OCI-M1 (cell line): ENCODE data around the gene ENOPH1.

Experiments used
- DNase-seq: peaks from one replicate; lab custom pipeline; 2025; lab: John Stamatoyannopoulos, UW

The ENOPH1 gene

DNA sequence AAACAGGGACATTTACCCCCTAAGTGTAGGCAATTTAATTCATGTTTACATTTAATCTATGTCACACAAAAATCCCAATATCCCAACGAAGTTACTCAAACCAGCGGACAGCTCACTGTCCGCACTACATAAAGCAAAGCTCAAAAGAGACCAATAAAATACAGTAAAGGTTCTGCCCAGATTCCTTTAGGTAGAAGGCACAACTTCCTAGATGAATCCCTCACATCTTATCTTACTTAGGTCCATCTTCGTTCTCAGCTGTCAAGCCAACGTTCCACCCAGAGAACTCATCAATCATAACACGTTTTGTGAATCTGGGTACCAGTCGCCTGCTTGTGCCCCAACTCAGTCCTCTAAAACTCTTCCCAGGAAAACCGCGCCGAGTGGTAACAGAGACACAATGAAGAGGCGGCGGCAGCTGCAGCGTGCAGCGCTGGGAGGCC is 1.8 kb upstream of the ENOPH1 start:
- no peak for DNase-seq

DNA sequence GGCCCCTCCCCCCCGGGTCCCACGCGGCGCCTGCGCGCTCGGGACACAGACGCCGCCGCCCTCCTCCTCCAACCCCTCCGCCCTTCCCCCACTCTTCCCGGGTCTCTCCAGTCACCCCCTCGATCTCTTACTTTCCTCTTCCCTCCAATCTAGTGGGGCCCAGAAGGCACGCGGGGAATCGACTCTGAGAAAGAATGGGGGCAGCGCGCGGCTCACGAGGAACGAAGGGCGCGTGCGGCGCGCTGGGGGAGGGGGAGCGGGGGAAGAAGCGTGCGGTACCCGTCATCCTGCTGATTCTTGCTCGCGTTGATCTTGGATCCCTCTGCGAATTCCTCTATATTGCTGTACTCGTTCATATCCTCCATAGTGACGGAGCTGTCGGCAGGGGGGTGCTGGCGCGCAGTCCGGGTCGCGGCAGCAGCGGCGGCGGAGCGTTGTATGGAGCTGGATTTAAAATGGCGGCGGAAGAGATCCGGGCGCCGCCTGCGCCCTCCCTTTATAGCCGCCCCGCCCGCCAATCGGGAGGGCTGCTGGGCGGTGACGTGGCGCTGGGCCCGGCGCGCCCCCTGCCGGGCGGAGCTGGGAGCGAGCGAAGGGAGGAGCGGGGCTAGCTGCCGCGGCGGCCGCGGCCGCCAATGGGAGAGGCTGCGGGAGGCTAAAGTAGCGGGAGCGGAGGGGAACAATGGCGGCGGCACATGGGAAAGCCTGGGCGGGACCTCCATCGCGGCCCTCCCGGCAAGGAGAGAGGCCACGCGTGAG is 1.2 kb upstream of the ENOPH1 start:
- DNase-seq, result peak; percentile 96

DNA sequence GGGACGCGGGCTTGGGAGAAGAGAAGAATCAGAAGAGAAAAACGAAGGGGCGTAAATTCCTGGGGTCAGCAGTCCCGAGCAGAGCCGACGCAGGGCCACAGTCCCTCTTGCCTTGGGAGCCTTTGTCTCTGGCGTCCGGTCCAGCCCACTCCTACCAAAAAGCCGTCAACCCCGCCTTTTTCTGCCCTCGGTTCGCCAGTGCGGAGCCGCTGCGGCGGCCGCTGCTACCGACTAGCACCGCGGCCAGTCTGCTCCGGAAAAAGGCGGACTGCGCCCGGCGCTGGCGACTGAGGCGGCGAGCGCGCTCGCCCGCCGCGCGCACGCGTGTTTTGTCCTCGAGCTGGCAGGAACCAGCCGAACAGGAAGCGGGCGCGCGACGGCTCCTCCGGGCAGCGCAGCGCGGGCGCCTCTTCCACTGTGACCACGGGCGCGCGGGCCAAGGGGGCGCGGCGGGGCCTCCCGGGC is 630 bp upstream of the ENOPH1 start:
- peak; percentile 84 for DNase-seq

DNA sequence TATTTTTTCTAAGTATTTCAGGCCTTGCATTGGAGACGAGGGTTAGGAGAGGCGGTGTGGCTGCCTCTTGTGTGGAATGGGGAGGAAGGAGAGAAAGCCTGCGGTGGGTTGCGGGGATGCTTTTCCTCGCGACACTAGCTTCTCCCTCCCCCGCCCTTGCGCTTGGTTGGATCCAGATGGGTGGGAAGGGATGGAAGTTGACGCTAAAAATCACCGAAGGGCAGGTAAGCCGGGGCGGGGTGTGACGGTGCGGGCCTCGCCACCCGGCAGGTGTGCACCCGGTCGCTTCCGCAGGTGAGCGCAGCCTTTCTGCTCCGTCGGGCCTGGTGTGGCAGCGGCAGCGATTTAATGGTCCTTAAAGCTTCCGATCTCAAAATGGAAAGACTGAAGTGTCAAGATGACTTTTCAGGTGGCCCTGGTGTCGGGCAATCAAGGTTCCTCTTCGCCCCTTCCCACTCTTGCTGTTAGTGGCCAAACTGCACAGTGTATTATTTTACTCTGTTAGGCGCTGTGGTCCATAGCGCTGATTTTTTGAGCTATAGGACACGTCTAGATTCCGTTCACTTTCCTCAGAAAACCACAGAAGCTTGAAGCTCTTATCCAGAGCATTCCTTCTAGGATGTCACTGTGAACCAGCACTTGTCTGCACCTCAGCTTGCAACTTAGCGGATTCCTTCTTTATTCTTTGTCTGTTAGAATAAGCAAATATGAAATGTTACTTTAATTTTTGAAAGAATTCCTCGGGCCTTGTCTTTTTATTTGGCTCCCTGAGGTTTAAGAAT is 765 bp downstream of the ENOPH1 start:
- peak; percentile 71 for DNase-seq

DNA sequence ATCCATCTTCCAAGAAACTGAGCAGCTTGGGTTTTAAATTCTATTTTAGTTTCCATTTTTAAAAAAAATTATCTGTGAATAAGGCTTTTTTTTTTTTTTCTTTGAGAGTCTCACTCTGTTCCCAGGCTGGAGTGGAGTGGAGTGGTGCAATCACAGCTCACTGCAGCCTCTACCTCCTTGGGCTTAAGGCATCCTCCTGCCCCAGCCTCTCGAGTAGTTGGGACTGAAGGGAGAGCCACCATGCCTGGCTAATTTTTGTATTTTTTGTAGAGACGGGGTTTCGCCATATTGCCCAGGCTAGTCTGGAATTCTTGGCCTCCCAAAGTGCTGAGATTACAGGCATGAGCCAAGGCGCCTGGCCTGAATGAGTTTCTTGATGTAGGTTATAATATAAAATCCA is 1.4 kb downstream of the ENOPH1 start:
- DNase-seq, result no peak

DNA sequence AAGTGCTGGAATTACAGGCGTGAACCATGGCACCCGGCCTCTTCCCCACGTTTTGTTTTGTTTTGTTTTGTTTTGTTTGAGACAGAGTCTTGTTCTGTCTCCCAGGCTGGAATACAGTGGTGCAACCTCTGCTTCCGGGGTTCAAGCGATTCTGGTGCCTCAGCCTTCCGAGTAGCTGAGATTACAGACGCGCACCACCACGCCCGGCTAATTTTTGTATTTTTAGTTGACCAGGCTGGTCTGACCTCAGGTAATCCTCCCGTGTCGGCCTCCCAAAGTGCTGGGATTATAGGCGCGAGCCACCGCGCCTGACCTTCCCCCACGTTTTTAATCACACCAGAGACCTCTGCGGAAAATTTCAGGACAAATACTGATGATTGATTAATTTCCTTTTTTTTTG is 2.2 kb downstream of the ENOPH1 start:
- DNase-seq, result no peak

DNA sequence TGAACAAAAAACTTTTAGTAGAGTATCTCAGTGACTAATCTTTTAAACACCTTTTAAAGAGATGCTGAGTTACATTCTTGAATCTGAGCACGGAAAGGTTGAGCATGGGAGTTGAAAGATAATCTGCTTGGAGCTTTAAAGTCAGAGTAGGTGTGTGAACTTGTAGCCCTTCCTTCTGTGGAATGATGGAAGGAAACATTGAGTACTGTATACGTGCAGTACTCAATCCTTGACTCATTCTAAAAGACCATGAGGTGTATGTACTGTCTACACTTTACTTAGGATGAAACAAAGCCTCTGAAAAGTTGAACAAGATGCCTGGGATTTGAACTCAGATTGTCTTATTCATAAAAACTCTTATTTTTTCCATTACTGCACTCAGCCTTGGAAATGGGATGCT is 3.4 kb downstream of the ENOPH1 start:
- no peak for DNase-seq

- DNase-seq, result no peak
Observed at GRCh38 chr4:82434949-82435348, 4.6 kb downstream of the ENOPH1 start.

DNA sequence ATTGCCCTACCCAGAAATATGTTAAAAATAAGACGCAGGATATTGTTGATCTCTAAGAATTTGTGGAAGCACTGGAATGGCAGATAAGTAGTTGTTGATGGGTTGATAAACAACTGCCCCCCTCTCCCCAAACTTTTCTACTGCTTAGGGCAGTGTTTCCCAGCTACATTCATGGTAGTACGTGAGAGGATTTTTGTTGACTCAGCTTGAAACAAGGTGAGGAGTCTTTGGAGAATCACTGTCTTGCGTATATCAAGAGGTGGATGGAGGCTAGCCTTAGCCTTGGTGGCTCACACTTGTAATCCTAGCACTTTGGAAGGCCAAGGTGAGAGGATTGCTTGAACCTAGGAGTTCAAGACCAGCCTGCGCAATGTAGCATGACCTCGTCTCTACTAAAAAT is 5.7 kb downstream of the ENOPH1 start:
- DNase-seq, result no peak

DNA sequence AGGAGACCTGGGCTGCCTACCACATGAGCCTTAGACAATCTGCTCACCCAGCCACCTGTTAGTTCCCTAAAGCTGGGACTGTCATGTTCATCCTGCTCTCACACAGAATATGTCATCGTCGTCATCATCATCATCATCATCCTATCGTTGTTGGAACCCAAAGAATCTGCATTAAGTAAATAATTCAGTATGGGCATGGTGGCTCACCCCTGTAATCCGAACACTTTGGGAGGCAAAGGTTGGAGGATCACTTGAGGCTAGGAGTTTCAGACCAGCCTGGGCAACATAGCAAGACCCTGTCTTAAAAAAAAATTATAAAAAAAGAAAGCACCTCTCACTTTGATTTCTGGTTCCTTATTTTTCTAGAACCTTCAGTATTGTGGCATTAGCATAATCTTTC is 6.4 kb downstream of the ENOPH1 start:
- no peak for DNase-seq

DNA sequence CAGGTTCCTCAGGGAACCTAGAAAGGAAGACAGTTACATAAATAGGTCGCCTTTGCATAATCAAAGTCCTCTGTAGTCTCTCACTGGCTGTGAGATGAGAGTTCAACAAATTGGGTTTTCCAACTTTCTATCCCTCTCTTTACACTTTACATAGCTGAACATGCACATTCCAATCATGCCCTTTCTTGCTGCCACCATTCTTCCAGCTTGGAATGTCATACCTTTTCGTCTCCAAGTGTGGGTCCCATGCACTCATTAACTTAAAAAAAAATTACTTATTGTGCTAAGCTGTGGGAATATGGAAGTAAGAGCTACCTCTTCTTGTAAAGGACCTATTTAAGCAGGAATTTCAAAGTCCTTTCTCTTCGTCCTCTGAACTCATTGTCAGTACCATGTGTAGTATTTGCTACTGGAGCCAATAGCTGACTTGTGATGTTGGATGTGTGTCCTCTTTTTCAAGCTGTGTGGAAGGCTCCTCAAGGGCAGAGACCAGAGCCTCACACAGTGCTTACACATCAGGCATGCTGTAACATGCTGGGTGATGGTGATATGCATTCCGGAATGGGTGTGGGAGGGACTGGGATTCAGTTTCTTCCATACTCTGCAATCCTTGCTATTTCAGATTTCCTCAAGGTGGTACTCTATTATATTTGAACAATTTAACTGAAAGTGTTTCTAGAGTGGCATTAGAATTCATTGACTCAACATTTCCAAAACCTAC is 7.1 kb downstream of the ENOPH1 start:
- DNase-seq, result no peak

GRCh38 chr4:82439088-82439487 is 8.7 kb downstream of the ENOPH1 start:
- no peak for DNase-seq

DNA sequence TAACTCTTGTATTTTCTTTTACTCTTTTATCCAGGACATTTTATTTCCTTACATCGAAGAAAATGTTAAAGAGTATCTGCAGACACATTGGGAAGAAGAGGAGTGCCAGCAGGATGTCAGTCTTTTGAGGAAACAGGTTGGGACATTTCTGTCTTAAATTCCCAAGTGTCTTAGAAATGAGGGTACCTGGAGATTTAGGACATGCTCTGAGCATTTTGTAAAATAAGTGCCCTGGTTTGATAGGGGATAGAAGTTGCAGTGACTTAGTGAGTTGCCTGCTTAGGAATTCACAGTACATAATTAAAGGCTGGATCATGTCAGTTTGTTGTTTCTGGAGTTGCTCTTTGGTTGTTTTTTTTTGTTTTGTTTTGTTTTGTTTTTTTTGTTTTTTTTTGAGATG is 17.5 kb downstream of the ENOPH1 start:
- no peak for DNase-seq

DNA sequence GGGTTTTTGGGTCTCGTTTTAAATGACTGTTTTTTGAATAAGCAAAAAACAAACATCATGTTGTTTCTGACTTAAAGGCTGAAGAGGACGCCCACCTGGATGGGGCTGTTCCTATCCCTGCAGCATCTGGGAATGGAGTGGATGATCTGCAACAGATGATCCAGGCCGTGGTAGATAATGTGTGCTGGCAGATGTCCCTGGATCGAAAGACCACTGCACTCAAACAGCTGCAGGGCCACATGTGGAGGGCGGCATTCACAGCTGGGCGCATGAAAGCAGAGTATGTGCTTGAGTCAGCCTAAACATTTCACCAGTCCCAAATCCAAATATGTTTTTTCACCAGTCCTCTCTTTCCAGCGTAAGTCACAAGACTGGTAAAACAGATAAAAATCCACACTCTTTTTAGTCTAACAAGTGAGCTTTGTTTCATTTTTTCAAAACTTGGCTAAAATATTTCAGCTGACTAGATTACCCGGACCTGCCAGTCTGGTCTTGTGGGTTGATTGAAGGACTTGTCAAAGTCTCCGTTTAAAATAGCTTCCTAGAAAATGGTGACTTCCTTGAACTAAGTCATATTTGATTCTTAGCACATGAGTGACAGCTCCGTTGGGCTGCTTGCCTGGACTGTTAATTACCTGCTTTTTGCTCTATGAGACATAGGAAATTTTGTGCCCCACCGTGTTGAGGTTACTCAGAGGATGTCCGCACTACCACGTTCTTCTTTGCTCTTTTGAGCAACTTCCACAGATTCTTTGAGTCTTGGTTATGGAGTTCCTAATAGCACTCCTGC is 20.8 kb downstream of the ENOPH1 start:
- DNase-seq, result no peak

DNA sequence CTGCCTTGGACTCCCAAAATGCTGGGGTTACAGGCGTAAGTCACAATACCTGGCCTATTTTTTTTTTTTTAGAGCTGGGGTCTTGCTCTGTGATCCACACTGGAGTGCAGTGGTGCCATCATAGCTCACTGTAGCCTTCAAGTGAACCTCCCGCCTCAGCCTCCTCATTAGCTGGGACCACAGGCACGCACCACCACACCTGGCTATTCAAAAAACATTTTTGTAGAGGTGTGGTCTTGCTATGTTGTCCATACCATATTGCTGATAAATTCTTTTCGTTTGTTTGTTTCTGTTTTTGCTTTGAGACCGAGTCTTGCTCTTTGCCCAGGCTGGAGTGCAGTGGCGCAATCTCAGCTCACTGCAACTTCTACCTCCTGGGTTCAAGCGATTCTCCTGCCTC is 21.6 kb downstream of the ENOPH1 start:
- no peak for DNase-seq

GRCh38 chr4:82457266-82457665 is 26.9 kb downstream of the ENOPH1 start:
- no peak for DNase-seq

DNA sequence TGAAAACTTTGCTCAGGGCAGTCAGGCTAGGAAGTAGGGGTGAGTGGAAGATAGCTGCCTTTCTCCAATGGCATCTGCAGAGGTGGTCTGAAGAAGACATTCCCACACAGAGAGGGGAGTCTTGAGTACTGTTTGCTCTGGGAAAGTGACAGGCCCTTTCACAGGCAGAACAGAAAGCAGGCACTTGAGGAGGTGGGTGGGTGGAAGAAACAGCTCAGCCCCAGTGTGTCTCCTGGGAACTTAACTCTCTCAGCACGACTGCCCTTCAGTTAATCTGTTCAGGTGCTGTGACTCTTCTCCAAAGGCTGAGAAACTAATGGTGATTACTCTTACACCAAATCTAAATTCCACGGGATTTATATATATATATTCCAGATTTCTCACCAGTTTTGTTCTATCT is 28.3 kb downstream of the ENOPH1 start:
- DNase-seq, result no peak

- DNase-seq, result no peak
Observed at GRCh38 chr4:82461710-82462109, 31.3 kb downstream of the ENOPH1 start.

GRCh38 chr4:82462415-82462831 is 32.0 kb downstream of the ENOPH1 start:
- DNase-seq, result peak; percentile 91

DNA sequence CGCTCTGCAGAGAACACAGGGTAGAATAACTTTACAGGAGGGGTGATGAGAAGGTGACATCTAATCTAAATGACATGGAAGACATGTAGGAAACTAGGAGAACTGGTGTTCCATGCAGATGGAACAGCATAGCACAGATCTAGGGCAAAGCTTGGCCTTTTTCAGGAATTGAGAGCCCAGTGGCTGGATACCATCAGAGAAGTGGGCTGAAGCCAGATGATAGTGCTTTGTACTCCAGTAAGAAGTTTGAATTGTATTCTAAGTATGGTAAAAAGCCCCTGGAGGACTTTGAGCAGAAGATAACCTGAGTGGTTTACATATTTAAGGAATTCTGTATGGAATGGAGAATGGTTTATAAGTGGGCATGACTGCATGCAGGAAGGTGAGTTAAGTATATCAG is 32.8 kb downstream of the ENOPH1 start:
- no peak for DNase-seq

DNA sequence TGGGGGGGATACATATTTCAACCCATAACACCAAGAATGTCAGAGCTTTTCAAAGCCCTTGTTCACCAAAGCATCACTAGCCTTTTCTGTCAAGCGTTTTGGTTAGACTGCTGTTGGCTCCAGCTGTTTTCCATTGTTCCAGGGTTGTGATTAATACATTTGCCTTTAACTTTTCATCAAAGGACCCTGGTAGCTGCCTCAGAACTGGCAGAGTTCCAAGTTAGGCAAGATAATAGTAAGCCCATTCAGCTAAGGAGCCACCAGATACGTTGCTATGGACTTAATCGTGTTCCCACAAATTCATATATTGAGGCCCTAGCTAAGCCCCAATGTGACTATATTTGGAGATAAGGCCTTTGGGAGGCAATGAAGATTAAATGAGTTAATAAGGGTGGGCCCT is 37.1 kb downstream of the ENOPH1 start:
- no peak for DNase-seq

DNA sequence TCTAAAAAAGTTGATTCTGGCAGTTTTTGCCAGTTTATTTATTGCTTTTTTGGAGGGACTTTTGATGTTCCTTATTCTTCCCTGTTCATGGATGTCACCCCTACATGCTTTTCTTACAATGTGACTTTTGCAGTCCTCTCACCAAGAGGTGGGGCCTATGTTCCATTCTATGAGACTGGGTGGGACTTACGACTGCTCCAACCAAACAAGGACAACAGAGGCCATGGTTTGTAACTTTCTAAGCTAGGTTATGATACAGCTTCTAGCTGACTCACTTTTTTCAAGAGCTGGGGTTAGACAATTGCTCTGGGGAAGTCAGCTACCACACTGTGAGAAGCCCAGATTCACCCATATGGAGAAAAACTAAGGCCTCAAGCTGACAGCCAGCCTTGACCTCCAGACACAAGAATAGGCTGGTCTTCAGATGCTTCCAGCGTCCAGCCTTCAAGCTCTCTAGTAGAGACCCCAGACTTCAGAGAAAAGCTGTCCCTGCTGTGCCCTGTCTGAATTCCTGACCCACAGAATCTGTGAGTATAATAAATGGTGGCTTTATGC is 39.5 kb downstream of the ENOPH1 start:
- no peak for DNase-seq
